ENCODE results near the gene RYR1.

Gene RYR1

DNA sequence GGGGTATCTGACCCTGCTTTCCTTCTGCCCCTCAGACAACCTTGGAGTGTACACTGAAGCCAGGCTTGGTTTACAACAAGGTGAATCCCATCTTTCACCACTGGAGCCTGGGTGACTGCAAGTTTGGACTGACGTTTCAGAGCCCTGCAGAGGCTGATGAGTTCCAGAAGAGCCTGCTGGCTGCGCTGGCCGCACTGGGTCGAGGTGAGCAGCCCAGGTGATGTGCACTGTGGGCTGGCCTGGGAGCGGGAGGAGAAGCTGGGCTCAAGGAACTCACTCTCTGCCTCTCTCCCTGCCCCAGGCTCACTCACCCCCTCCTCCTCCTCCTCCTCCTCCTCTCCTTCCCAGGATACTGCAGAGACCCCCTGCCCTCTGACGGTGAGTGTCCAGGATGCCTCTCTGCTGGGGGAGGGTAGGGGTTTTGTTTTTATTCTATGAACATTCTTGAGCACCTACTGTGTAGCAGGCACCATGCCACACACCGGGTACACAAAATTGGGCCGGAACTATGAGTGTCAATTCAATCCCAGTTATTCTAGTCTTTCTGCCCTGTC is 41.5 kb upstream of the RYR1 start:
- TF ChIP-seq, protein P1, sequence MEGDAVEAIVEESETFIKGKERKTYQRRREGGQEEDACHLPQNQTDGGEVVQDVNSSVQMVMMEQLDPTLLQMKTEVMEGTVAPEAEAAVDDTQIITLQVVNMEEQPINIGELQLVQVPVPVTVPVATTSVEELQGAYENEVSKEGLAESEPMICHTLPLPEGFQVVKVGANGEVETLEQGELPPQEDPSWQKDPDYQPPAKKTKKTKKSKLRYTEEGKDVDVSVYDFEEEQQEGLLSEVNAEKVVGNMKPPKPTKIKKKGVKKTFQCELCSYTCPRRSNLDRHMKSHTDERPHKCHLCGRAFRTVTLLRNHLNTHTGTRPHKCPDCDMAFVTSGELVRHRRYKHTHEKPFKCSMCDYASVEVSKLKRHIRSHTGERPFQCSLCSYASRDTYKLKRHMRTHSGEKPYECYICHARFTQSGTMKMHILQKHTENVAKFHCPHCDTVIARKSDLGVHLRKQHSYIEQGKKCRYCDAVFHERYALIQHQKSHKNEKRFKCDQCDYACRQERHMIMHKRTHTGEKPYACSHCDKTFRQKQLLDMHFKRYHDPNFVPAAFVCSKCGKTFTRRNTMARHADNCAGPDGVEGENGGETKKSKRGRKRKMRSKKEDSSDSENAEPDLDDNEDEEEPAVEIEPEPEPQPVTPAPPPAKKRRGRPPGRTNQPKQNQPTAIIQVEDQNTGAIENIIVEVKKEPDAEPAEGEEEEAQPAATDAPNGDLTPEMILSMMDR (IDR thresholded peaks at IDR 0.05; ENCODE audit: low read length, missing control alignments): no peak
- no peak for DNase-seq (ENCODE audit: low read depth)
- no peak overlapping the region for H3K4me3 ChIP-seq (replicated peaks; ENCODE audit: low read depth, low read length)

GRCh38 chr19:38392707-38393308 is 40.7 kb upstream of the RYR1 start:
- no peak overlapping the region for H3K4me3 ChIP-seq (replicated peaks; ENCODE audit: low read depth, low read length)
- DNase-seq (ENCODE audit: low read depth): peak; percentile 51
- TF ChIP-seq, protein P1 (IDR thresholded peaks at IDR 0.05; ENCODE audit: low read length, missing control alignments): no peak

GRCh38 chr19:38394488-38394887 is 39.0 kb upstream of the RYR1 start:
- no peak overlapping the region for H3K4me3 ChIP-seq (replicated peaks; ENCODE audit: low read depth, low read length)
- DNase-seq (ENCODE audit: low read depth): no peak
- TF ChIP-seq, protein P1 (IDR thresholded peaks at IDR 0.05; ENCODE audit: low read length, missing control alignments): no peak

DNA sequence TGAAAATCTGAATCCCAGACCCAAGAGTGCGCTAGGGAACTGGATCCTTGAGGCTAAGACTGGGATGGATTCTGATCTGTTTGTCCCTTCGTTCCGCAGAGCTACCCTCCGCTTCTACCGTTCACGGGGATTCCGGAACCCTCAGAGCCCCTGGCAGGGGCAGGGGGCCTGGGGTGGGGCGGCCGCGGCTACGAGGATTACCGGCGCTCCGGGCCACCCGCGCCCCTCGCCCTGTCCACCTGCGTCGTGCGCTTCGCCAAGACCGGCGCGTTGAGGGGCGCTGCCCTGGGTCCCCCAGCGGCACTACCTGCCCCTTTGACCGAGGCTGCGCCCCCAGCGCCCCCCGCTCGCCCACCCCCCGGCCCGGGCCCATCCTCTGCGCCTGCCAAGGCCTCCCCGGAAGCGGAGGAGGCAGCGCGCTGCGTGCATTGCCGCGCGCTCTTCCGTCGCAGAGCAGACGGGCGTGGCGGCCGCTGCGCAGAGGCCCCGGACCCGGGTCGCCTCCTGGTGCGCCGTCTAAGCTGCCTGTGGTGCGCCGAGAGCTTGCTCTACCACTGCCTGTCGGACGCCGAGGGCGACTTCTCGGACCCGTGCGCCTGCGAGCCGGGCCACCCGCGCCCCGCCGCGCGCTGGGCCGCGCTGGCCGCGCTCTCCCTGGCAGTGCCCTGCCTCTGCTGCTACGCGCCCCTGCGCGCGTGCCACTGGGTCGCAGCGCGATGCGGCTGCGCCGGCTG is 37.9 kb upstream of the RYR1 start:
- TF ChIP-seq, protein P1 (IDR thresholded peaks at IDR 0.05; ENCODE audit: low read length, missing control alignments): no peak
- DNase-seq (ENCODE audit: low read depth): no peak
- no peak overlapping the region for H3K4me3 ChIP-seq (replicated peaks; ENCODE audit: low read depth, low read length)

- TF ChIP-seq, protein P1 (IDR thresholded peaks at IDR 0.05; ENCODE audit: low read length, missing control alignments): no peak
- no peak overlapping the region for H3K4me3 ChIP-seq (replicated peaks; ENCODE audit: low read depth, low read length)
- DNase-seq (ENCODE audit: low read depth): no peak
Observed at GRCh38 chr19:38399081-38399480, 34.4 kb upstream of the RYR1 start.

GRCh38 chr19:38399537-38399936 is 34.0 kb upstream of the RYR1 start:
- H3K4me3 ChIP-seq (replicated peaks; ENCODE audit: low read depth, low read length): no peak overlapping the region
- DNase-seq (ENCODE audit: low read depth): no peak
- TF ChIP-seq, protein P1 (IDR thresholded peaks at IDR 0.05; ENCODE audit: low read length, missing control alignments): no peak
